ENCODE data around the gene POLR2C. TPM values are rescaled to one million over a fixed set of nuclear protein-coding genes. Genes with fewer than 3 reads are reported as not detected.

The POLR2C gene
- total and polyA plus RNA-seq, 2 of the 13 experiments (the other 11 are each of a cell fraction or from before 2014, with no cell fraction given) = 104 to 216 TPM

DNA sequence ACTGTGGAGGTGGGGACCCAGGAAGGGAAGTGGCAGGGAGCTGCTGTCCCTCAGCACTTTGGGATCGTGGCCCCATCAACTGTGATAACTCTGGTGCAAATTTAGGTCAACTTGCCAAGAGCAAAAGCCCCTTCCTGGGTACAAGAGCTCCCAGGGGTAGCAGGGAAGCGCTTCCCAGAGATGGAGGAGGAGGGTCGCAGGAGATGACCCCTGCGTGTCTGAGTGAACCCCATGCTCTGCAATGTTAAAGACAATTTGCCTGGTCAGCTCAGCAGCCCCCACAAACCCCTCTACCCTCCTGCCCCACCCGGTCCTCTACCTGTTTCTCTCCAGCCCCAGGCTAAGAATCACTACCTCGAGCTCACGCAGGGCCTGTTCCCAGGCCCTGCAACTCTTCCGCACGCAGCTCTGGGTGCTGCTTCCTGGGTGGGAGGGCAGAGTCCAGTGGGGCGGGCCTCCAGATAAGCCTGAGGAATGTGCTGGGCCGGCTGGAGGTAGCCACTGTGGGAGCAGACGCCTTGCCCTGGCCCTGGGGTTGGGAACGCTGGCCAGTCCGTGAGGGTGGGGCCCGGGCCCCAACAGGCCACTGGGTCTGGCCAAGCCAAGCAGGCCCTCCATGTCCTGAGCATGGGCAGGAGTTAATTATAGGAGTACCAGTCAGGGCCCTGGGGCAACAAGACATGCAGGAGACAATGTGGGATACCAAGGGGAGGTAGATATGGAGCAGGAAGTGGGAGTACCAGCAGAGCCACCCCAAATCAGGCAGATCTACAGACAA, 17.7 kb downstream of the POLR2C start (continued):
- TF ChIP-seq ZBTB3 (CRISPR knock-in tag; IDR thresholded peaks at IDR 0.05; ENCODE audit: borderline replicate concordance, low read depth) (peak; percentile 53; the same call in 1 of the 2 replicates), KLF9 (CRISPR knock-in tag; IDR thresholded peaks at IDR 0.05; ENCODE audit: low read depth) (no peak), AHR (CRISPR knock-in tag; IDR thresholded peaks at IDR 0.05) (peak; percentile 58; the same call in 1 of the 2 replicates), ZNF549 (CRISPR knock-in tag; IDR thresholded peaks at IDR 0.05) (no peak), ZNF546 (CRISPR knock-in tag; conservative IDR thresholded peaks at IDR 0.05) (no peak), ZNF839 (CRISPR knock-in tag; IDR thresholded peaks at IDR 0.05; ENCODE audit: borderline replicate concordance) (0 out of 2 replicates have a peak, but pooled peaks have one; percentile 57), ZEB1 (IDR thresholded peaks at IDR 0.05; ENCODE audit: insufficient replicate concordance, low read depth) (no peak), SP140L (CRISPR knock-in tag; IDR thresholded peaks at IDR 0.05; ENCODE audit: borderline replicate concordance) (no peak), CEBPB (IDR thresholded peaks at IDR 0.05; ENCODE audit: borderline replicate concordance, low read depth, low read length) (no peak), NFYB (CRISPR knock-in tag; IDR thresholded peaks at IDR 0.05) (no peak; the same call in 1 of the 2 replicates), ZBTB7A (CRISPR knock-in tag; IDR thresholded peaks at IDR 0.05) (no peak), MLLT10 (CRISPR knock-in tag; IDR thresholded peaks at IDR 0.05) (no peak), ERF (CRISPR knock-in tag; IDR thresholded peaks at IDR 0.05) (peak; percentile 43; the same call in 1 of the 2 replicates), ZSCAN12 (CRISPR knock-in tag; IDR thresholded peaks at IDR 0.05) (no peak; the same call in 1 of the 2 replicates), MTF1 (CRISPR knock-in tag; IDR thresholded peaks at IDR 0.05) (no peak), FOXA1 (IDR thresholded peaks at IDR 0.05) (no peak), FOXA1 (CRISPR knock-in tag; IDR thresholded peaks at IDR 0.05) (no peak), YEATS4 (CRISPR knock-in tag; IDR thresholded peaks at IDR 0.05; ENCODE audit: borderline replicate concordance) (peak; percentile 51; the same call in 1 of the 2 replicates)
- TF ChIP-seq, protein P1, sequence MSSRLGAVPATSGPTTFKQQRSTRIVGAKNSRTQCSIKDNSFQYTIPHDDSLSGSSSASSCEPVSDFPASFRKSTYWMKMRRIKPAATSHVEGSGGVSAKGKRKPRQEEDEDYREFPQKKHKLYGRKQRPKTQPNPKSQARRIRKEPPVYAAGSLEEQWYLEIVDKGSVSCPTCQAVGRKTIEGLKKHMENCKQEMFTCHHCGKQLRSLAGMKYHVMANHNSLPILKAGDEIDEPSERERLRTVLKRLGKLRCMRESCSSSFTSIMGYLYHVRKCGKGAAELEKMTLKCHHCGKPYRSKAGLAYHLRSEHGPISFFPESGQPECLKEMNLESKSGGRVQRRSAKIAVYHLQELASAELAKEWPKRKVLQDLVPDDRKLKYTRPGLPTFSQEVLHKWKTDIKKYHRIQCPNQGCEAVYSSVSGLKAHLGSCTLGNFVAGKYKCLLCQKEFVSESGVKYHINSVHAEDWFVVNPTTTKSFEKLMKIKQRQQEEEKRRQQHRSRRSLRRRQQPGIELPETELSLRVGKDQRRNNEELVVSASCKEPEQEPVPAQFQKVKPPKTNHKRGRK (CRISPR knock-in tag; IDR thresholded peaks at IDR 0.05) = no peak
- TF ChIP-seq, protein P2, sequence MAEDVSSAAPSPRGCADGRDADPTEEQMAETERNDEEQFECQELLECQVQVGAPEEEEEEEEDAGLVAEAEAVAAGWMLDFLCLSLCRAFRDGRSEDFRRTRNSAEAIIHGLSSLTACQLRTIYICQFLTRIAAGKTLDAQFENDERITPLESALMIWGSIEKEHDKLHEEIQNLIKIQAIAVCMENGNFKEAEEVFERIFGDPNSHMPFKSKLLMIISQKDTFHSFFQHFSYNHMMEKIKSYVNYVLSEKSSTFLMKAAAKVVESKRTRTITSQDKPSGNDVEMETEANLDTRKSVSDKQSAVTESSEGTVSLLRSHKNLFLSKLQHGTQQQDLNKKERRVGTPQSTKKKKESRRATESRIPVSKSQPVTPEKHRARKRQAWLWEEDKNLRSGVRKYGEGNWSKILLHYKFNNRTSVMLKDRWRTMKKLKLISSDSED (CRISPR knock-in tag; IDR thresholded peaks at IDR 0.05) = no peak
- TF ChIP-seq, protein P3, sequence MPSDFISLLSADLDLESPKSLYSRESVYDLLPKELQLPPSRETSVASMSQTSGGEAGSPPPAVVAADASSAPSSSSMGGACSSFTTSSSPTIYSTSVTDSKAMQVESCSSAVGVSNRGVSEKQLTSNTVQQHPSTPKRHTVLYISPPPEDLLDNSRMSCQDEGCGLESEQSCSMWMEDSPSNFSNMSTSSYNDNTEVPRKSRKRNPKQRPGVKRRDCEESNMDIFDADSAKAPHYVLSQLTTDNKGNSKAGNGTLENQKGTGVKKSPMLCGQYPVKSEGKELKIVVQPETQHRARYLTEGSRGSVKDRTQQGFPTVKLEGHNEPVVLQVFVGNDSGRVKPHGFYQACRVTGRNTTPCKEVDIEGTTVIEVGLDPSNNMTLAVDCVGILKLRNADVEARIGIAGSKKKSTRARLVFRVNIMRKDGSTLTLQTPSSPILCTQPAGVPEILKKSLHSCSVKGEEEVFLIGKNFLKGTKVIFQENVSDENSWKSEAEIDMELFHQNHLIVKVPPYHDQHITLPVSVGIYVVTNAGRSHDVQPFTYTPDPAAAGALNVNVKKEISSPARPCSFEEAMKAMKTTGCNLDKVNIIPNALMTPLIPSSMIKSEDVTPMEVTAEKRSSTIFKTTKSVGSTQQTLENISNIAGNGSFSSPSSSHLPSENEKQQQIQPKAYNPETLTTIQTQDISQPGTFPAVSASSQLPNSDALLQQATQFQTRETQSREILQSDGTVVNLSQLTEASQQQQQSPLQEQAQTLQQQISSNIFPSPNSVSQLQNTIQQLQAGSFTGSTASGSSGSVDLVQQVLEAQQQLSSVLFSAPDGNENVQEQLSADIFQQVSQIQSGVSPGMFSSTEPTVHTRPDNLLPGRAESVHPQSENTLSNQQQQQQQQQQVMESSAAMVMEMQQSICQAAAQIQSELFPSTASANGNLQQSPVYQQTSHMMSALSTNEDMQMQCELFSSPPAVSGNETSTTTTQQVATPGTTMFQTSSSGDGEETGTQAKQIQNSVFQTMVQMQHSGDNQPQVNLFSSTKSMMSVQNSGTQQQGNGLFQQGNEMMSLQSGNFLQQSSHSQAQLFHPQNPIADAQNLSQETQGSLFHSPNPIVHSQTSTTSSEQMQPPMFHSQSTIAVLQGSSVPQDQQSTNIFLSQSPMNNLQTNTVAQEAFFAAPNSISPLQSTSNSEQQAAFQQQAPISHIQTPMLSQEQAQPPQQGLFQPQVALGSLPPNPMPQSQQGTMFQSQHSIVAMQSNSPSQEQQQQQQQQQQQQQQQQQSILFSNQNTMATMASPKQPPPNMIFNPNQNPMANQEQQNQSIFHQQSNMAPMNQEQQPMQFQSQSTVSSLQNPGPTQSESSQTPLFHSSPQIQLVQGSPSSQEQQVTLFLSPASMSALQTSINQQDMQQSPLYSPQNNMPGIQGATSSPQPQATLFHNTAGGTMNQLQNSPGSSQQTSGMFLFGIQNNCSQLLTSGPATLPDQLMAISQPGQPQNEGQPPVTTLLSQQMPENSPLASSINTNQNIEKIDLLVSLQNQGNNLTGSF (CRISPR knock-in tag; IDR thresholded peaks at IDR 0.05) = 0 out of 2 replicates have a peak, but pooled peaks have one; percentile 41
- TF ChIP-seq, protein P4, sequence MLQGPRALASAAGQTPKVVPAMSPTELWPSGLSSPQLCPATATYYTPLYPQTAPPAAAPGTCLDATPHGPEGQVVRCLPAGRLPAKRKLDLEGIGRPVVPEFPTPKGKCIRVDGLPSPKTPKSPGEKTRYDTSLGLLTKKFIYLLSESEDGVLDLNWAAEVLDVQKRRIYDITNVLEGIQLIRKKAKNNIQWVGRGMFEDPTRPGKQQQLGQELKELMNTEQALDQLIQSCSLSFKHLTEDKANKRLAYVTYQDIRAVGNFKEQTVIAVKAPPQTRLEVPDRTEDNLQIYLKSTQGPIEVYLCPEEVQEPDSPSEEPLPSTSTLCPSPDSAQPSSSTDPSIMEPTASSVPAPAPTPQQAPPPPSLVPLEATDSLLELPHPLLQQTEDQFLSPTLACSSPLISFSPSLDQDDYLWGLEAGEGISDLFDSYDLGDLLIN (CRISPR knock-in tag; IDR thresholded peaks at IDR 0.05; ENCODE audit: borderline replicate concordance) = no peak
